ENCODE data around the gene SIRPB2.

Gene SIRPB2

GRCh38 chr20:1438361-1438760, 52.9 kb downstream of the SIRPB2 start:
- no peak for DNase-seq

GRCh38 chr20:1437235-1437904, 53.9 kb downstream of the SIRPB2 start:
- DNase-seq: peak; percentile 70 to 85

- DNase-seq: no peak
Observed at GRCh38 chr20:1436263-1436662, 55.0 kb downstream of the SIRPB2 start.

GRCh38 chr20:1435337-1435699, 55.9 kb downstream of the SIRPB2 start:
- DNase-seq: no peak

GRCh38 chr20:1434571-1435336, 56.5 kb downstream of the SIRPB2 start:
- DNase-seq: peak; percentile 59 to 93

GRCh38 chr20:1431158-1431557, 60.1 kb downstream of the SIRPB2 start:
- DNase-seq: no peak

GRCh38 chr20:1430004-1430451, 61.2 kb downstream of the SIRPB2 start:
- DNase-seq: no peak

- no peak for DNase-seq
Observed at GRCh38 chr20:1429143-1429728, 62.0 kb downstream of the SIRPB2 start.

- DNase-seq: peak in 1 of 2 experiments; percentile 56
Observed at GRCh38 chr20:1427457-1428054, 63.7 kb downstream of the SIRPB2 start.

GRCh38 chr20:1426231-1426849, 64.9 kb downstream of the SIRPB2 start:
- DNase-seq: no peak

Measured in SW 1271 (cell line).